HG03095 (cell line): ENCODE data around the gene TMEM123.
A peak's percentile ranks its signal among the peaks of the same experiment; 100 is the strongest.

ENCODE experiments used
- ATAC-seq: cut with Tn5 transposase; IDR thresholded peaks from one replicate; pipeline ENCODE4 v1.9.1; 2021; ENCODE audit warnings: moderate library complexity; ENCODE audit not compliant: unreplicated experiment

Gene TMEM123, protein sequence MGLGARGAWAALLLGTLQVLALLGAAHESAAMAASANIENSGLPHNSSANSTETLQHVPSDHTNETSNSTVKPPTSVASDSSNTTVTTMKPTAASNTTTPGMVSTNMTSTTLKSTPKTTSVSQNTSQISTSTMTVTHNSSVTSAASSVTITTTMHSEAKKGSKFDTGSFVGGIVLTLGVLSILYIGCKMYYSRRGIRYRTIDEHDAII

DNA sequence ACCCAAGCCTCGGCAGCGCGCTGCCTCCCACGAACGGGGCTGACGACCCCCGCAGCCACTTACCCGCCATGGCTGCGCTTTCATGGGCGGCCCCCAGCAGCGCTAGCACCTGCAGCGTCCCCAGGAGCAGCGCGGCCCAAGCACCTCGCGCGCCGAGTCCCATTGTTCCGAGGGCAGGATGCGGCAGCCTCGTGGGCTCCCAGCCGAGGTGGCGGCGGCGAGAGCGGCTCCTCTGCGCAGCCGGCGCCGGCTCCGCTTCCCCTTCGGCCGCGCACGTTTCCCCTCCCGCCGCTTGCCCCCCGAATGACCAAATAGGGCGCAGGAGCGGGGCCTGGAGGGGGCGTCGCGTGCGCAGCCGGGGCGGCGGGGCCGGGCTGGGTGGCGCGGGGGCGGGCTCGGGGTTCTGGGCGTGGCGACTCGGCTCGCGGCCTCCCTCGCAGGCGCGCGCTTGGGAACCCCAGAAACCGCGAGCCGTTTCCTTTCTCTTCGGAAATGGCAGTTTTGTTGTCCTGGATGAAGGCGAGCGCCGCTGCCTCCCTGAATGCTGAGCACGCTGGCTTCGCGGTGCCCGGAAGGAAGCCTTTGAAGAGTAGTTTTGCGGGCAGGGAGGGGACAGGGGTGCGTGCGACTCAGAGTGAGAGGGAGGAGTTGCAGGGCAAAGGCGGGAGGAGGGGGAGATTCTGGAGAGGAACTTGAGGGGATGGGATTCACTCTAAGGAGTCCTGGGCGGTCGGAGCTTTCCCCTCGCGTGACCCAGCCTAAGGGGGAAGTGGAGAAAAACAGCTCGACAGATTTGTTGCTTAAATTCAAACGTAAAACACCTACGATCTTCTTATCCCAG lies at the start of gene TMEM123:
TMEM123 (minus strand) TSS at position 305 of the 841 bp plus-strand sequence; CDS start at position 163, 142 bp downstream.
- ATAC-seq, result peak; percentile 60

DNA sequence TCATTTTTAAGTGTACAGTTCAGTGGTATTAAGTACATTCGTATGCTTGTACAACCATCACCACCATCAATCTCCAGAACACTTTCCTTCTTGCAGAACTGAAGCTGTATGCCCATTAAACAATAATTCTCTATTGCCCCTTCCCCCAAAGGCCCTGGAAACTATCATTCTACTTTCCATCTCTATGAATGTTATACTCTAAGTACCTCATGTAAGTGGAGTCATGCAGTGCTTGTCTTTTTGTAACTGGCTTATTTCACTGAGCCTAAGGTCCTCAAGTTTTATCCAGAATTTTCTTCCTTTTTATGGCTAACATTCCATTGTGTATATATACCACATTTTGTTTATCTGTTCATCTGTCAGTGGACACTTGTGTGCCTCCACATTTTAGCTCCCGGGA lies 48.3 kb upstream of the TMEM123 start:
- no peak for ATAC-seq

DNA sequence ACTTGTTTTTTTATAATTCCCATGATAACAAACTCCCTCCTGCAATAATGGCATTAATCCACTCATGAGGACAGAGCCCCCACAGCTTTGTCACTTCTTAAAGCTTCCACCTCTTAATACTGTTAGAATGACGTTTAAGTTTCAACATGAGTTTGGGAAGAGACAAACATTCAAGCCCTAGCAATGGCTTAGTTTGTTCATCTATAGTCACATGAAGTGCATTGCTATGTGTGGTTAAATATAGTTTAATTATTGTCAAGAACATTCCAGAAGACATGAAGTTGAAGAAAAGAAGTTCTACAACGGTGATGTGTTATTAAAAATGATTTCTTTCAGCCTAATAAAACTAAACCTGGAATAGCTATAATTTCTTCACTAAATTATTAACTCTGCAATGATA lies 47.4 kb upstream of the TMEM123 start:
- no peak for ATAC-seq

DNA sequence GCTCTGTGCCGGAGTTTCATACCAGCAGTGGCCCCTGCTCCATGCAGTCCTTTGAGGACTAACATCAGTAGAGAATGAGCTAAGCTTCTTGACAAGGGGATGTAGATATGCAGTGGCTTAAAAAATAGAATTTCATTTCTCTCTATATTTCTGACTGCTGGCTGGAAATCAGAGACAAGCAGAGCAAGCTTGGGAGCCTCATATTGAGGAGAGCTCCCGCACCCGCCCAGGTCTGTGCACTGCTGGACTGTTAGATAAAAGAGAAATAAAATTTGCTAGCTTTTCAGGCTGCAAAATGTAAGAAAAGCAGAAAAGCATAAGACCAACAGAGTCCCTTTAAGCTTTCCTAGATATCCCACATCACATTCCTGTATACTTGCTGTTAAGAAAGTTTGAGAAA lies 46.6 kb upstream of the TMEM123 start:
- ATAC-seq, result no peak

DNA sequence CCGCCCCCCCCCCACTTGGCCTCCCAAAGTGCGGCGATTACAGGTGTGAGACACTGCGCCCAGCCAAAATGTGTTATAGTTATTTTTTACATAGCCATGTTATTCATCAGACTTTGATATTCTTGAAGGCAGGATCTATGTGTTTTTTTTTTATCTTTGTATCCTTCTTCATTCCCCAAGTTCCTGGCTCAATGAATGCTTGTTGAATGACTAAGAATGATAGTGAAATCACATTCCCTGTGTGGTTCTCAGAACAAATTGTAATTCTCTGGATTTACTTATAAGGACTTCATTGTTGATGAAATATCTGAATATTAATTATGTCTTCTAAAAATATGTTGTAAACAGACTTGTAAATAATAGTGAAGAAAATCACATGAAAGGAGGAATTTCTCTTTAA lies 44.5 kb upstream of the TMEM123 start:
- no peak for ATAC-seq

DNA sequence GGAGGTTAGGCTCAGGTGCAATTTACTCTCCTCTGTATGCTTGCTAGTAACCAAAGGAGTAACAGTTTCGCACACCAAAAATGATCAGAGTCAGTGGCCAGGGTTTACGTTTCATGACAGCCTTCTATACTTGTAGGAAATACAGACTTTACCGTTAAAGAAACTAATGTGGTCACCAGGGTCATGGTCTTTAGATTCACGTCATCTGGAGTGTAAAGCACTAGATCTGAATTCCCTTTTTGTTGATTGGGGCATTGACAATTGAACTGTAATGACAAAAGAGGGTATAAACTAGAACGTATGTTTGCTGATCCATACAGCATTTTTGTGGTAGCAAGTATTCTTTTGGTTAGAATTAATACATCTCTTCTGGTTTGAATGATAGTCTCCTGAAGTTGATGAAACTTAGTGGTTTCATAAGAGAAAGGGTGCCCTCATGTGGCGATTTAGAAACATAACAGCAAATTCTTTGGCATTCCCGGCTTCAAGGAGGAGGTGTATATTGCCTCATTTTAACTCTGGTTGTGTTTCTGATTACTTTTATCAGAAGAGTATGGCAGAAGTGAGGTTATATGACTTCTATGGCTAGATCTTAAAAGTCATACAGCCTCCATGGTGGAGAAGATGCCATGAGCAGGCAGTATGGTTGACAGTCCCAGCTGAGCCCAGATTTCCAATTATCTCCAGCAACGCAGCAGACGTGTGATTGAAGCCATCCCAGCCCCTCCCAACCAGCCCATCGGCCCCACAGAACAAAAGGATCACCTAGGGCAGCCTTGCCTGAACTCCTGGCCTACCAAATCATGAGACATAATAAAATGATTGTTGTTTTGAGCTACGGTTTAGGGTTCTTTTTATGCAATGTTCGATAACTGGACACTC lies 42.8 kb upstream of the TMEM123 start:
- ATAC-seq, result peak; percentile 95

DNA sequence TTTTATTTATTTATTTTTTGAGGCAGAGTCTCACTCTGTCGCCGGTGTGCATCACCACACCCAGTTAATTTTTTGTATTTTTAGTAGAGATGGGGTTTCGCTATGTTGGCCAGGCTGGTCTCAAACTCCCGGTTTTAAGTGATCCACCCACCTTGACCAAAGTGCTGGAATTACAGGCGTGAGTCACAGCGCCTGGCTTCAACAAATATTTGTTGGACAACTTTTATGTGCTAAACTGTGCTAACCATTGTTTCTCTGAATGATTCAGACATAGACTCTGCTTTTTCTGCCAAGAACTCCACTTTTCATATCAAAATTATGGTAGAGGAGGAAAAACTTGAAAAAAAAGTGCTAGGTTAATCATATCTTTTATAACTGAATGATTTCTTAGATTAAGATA lies 41.7 kb upstream of the TMEM123 start:
- no peak for ATAC-seq

DNA sequence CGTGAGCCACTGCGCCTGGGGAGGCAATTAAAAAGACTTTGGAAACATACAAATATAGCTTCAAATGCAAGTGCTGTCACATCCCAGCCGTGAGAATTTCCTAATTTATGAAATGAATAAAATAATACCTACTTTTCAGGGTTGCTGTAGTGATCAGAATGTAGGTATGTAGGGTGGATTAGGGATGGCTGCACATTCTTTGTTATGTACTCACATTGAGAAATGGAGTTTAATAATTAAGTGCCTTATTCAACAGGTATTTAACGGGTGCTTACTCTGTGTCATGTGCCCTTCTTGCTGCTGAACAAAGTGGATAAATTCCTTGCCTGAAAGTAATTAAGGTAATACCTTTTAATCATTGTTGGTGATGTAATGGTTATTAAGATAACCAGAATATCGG lies 41.0 kb upstream of the TMEM123 start:
- no peak for ATAC-seq

DNA sequence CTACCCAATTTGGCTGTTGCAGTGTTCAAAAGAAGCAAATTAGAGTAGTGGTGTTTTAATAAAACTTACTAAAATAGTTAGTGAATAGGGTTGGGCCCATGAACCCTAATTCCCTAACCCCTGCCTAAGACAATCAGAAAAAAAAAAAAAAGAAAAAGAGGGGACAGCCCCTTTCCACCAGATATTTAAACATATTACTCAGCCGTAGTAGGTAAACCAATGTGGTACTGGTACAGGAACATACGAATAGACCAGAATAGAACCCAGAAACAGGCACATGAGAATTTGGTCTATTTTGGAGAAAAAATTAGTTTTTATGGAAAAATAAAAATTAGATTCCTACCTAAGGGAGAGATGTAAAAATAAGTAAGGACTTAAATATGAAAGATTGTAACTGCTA lies 39.4 kb upstream of the TMEM123 start:
- ATAC-seq, result no peak

DNA sequence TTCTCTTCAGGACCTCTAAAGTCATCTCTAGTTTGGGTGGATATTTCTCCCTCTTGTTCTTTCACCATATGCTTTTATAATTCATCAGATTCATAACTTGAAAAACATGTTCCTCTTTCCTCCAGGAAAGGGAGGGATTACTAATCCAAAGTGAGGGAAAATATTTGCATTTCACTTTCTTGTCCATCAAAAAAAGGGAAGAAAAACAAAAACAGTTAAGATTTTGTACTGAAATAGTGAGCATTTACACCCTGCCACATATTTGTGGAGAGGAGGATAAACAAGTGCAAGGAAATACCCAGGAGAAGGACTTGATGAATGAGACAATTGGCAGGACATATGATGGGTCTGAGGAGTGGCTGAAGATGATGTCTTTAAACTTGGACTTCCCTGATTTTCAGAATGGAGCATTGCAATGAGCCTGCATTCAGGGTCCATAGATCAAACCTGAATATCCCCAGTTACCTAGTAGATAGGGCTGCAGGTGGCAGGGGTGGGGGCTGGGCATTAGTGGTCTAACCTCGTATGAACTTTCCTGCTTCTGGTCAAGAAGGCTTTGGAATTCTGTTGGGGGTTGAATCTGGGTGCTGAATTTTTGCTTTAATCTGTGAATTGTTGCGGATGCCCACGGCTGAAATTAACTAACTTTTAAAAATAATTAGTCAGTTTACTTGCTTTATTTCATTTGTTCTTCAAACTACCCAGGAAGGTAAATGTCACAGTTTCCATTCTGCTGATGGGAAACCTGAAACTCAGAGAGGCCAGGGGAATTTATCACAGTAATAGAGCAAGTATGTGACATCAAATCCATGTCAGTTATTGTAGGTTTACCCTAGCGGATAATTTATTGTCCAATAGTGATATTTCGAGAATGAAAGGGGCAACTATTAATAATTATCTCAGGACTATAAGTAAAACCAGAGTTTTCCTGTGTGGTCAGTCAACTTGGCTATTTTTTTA lies 36.9 kb upstream of the TMEM123 start:
- no peak for ATAC-seq

DNA sequence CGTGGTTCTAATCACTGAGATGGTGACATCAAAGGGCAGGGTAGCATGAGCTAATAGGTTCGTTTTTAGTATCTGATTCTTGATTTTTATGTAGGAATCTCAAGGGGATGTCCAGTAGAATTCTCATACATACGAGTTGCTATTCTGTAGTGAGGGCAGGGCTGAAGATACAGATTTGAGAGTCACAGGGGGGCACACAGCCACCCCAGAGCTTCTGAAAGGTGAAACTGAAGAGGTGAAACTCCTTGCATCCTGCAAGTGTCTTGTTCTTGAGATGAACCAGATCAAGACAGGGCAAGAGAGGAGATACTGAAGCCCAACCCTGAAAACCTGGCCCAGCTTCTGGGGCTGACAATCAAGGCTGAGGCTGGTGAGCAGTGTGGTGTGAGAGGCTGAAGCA lies 35.6 kb upstream of the TMEM123 start:
- ATAC-seq, result peak; percentile 65

DNA sequence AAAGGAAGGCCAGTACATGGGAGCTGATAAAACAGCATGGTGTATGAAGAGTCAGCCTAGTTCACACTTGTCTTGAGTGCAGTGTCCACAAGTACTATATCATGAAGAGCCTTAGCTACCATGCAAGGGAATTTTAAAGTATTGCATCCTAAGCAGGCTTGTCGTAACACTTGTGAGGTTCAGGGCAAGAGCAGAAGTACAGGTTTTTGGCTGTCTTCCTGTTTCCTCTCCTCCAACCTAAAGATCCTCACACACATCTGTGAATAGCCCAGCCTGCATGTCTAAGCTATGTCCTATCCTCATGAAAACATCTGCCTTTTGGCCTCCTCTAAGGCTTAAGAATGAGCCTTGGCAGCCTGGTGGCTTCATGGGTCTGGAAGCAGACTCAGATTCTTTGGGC lies 34.6 kb upstream of the TMEM123 start:
- ATAC-seq, result no peak

DNA sequence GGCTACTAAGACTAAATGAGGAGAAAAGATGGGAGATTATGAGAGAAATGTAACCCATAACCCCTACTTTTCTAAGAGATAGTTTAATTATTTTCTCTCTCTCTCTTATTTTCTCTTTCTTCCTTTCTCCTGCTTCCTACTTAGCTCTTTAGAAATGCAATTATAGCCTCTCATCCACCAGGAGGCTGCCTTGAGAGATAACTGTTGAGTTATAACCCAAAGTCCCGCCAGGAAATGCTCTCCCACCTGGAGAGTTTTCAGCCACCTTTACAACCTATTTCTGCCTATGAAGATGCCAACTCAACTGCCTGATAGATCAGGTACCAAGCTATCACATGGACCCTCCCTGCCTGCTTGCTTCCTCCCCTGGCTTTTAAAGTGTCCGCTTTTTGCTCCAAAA lies 34.0 kb upstream of the TMEM123 start:
- ATAC-seq, result no peak

DNA sequence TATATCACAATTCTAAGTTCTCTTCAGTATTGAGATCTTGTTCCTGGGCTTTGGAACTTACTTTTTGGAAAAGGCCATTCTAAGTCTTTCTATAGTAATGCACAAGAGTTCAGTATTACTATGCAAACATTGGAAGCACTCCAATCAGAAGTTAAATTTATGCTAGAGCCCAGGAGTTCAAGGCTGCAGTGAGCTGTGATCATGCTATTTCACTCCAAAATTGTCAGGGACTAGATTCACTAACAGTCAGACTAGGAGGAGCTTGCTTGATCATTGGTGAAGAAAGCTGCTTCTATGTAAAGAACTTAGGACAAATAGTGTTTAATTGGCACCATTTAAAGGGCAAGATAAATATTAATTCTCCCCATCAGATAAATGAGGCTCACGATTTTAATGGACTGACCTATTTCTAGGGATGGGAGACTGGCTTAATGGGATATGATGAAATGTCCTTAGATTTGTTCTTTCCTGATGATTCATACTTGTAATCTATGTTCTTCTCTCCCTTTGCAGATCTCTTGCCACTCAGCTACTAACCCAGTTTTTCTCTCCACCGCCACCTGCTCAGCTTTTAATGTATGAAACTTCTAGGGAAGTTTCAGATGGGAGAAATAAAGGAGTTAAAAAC lies 32.6 kb upstream of the TMEM123 start:
- no peak for ATAC-seq

DNA sequence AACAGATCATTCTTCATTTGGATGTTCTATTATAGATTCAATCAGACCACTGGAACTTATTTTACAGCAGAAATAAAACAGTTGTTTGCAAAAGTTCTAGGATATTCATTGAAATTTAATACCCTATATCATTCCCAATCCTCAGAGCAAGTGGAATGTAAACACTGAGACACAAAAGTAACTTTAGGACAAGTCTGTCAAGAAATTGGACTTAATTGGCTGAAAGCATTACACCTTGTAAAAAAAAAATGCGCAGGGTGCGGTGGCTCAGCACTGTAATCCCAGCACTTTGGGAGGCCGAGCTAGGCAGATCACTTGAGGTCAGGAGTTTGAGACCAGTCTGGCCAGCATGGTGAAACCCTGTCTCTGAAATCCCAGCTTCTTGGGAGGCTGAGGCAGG lies 29.9 kb upstream of the TMEM123 start:
- no peak for ATAC-seq

DNA sequence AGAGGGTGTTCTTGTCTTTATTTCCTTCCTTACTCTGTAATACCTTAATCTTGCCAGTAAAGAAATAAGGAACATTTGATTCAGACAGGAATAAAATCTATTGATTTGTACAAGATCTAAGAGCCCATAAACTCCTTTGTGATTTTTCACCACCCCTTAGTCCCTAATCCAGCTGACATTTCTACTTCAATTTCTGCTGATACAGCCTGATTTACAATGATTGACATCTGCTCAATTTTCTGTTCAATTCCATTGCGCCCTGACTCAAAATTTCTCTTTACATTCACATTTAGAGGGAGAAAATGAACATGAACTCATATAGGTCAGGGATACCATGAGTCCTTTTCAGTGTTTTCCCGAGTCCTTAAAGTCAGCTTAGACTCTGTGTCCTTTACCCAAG lies 27.2 kb upstream of the TMEM123 start:
- ATAC-seq, result no peak

DNA sequence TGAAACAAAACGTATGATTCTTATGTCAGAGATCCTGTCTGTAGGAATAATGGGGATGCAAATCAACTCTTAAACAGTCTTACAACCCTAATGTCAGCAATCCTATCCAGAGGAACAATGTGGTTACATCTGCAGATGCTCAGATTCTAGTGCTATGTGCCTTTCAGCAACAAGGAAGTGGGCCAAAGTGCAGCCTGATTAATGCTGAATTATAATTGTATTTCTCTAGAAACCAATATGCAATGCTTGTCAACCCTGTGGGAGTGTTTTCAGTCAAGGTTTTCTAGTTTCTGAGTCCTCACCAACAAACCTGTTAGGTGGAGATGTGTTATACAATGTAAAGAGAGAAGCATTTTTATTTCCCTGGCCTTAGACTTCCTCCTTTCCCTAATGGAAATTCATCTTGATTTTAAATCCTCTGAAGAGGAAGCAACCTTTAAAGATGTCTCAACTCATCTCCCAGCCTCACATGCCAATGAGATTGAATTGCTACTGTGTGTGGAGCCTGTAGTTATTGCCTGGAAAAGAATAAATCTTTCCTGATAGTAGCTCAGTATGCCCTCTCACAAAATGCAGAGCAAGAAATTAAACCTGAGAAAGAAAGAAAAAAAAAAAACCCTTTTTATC lies 26.2 kb upstream of the TMEM123 start:
- no peak for ATAC-seq

DNA sequence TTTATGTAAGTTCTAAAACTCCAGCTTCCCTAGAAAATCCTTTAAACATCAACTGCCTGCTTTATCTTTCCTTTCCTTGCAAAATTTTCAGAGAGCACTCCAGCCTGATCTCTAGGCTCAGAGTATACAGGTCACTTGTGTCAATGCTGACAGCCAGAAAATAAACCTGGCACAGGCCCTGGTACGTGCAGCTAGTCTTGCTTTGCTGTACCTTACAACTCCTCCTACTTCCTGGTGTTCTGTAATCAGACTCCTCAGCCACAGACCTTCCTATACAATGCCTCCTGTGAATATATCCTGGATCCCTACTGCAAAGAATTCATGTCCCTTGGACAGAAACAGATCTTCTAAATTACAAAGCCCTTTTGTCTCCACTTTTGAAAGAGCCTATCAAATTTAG lies 24.2 kb upstream of the TMEM123 start:
- no peak for ATAC-seq

DNA sequence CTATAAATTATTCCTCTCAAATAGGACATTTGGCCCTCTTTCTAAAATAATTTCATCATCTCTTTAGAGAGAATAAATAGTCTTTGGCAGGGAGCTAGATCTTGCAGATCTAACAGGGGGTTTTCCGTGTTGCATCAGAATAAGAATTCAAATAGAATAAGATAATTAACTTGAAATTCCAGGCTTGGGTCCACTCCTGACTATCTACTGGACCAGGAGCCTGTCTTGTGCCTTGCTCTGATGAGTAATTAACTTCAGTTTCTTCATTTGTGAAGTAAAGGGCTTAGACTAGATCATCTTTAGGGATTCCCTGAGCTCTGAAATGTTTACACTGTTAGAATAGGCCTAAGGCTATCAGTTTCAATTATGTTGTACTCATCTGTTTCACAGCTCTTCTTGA lies 23.5 kb upstream of the TMEM123 start:
- no peak for ATAC-seq

DNA sequence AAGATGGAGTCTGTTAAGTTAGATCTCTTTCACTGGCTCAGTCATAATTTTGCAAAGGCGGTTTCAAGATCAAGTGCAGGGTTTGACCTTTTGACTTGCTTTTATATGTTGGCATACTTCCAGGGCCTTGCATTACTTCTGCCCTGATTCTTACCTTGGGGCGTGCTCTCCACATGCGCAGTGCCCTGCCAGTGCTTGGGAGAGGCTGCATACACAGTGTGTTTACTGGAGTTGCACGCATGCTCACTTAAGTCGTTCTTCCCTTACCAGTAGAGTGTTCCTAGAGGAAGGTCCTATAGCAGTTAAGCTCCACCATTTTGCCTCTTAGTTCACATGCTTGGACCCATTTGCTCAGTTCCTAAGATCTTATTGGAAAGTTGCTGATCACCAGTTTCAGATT lies 21.0 kb upstream of the TMEM123 start:
- ATAC-seq, result no peak
